HFF-Myc (cell line): ENCODE measurements around the gene SNX9.

Experiments
- DNase-seq: peaks from one replicate; pipeline ENCODE4 v3.0.0-alpha.2; 2011; ENCODE audit warnings: low read depth; ENCODE audit errors: extremely low read depth
- H3K4me3 ChIP-seq: replicated peaks from 2 replicates; pipeline ENCODE4 v1.5.1; 2011; ENCODE audit warnings: low read depth, mild to moderate bottlenecking, control low read depth, low read length
- CTCF ChIP-seq: IDR thresholded peaks from 2 replicates; pipeline ENCODE4 v1.5.1; 2012; ENCODE audit warnings: mild to moderate bottlenecking, low read depth, low read length, control low read depth; ENCODE audit errors: missing control alignments

The SNX9 gene

GRCh38 chr6:157859775-157860504 is 36.9 kb downstream of the SNX9 start:
- DNase-seq = no peak
- no peak for TF ChIP-seq CTCF

GRCh38 chr6:157860505-157860991 is 37.5 kb downstream of the SNX9 start:
- H3K4me3 ChIP-seq = no peak overlapping the region
- no peak for TF ChIP-seq CTCF
- no peak for DNase-seq

More at GRCh38 chr6:157859775-157860504, 36.9 kb downstream of the SNX9 start:
- H3K4me3 ChIP-seq = no peak overlapping the region

GRCh38 chr6:157861184-157861583 is 38.1 kb downstream of the SNX9 start:
- no peak for TF ChIP-seq CTCF
- no peak overlapping the region for H3K4me3 ChIP-seq
- DNase-seq = no peak

GRCh38 chr6:157861814-157862213 is 38.8 kb downstream of the SNX9 start:
- no peak for DNase-seq
- no peak overlapping the region for H3K4me3 ChIP-seq
- no peak for TF ChIP-seq CTCF

GRCh38 chr6:157862706-157863105 is 39.7 kb downstream of the SNX9 start:
- no peak for TF ChIP-seq CTCF
- H3K4me3 ChIP-seq = no peak overlapping the region
- DNase-seq = no peak

GRCh38 chr6:157864185-157864761 is 41.2 kb downstream of the SNX9 start:
- TF ChIP-seq CTCF = no peak
- no peak for DNase-seq
- no peak overlapping the region for H3K4me3 ChIP-seq
